Measurements from ENCODE around the gene ARX. TPM values are rescaled to one million over a fixed set of nuclear protein-coding genes. Genes with fewer than 3 reads are reported as not detected.
A peak's percentile ranks its signal among the peaks of the same experiment; 100 is the strongest.

Gene ARX
- polyA plus RNA-seq, 1 donor from 2014 or later = 42.8 TPM

DNA sequence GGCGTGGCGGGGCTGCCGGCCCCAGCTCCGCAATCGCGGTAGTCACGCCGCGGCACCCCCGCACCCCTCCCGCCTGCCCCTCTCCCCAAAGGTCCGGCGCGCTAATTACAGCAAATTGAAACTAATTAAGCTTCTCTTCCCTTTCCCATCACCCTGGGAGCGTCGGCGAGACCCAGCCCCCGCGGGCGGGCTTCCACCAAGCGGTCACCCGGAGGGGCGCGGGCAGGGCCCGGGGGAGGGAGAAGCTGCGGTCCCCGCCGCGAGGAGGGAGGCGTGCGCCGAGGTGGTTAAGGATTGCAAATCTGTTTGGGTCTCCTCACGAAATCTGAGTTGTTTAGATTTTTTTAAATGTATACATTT is 13.1 kb downstream of the ARX start:
- H3K36me3 ChIP-seq (ENCODE audit: insufficient read depth, low read length) = no peaks in the 10 kb centered on the region
- H3K9ac ChIP-seq (ENCODE audit: low read length) = peak overlapping the region; percentile 68
- no peaks in the 10 kb centered on the region for H3F3A ChIP-seq (ENCODE audit: insufficient read depth, low read length, poor library complexity, severe bottlenecking)
- no peak overlapping the region for H2AFZ ChIP-seq (ENCODE audit: low read depth, low read length)
- no peaks in the 10 kb centered on the region for H3K9me3 ChIP-seq (ENCODE audit: low read length)
- no peaks in the 10 kb centered on the region for H3K27me3 ChIP-seq (ENCODE audit: insufficient read depth, low read depth, low read length)
- no peak overlapping the region for H3K4me2 ChIP-seq (ENCODE audit: low read length)
- peak overlapping the region; percentile 83 for H3K4me3 ChIP-seq (ENCODE audit: low read length)
- H3K79me2 ChIP-seq (replicated peaks; ENCODE audit: insufficient read depth, low read length) = peaks cover 17% of the 10 kb centered on the region
- TF ChIP-seq SMC3 (conservative IDR thresholded peaks at IDR 0.05; ENCODE audit: poor library complexity) (no peak), EP300 (conservative IDR thresholded peaks at IDR 0.05; ENCODE audit: poor library complexity, severe bottlenecking) (no peak), TAF1 (IDR thresholded peaks at IDR 0.05; ENCODE audit: low read depth) (no peak), POLR2AphosphoS5 (IDR thresholded peaks at IDR 0.05) (no peak), MXI1 (conservative IDR thresholded peaks at IDR 0.05; ENCODE audit: poor library complexity, severe bottlenecking) (no peak), EZH2 (IDR thresholded peaks at IDR 0.05; ENCODE audit: borderline replicate concordance, insufficient read depth, low read length, poor library complexity, severe bottlenecking) (no peak), RAD21 (conservative IDR thresholded peaks at IDR 0.05) (no peak)
- TF ChIP-seq, protein P1, sequence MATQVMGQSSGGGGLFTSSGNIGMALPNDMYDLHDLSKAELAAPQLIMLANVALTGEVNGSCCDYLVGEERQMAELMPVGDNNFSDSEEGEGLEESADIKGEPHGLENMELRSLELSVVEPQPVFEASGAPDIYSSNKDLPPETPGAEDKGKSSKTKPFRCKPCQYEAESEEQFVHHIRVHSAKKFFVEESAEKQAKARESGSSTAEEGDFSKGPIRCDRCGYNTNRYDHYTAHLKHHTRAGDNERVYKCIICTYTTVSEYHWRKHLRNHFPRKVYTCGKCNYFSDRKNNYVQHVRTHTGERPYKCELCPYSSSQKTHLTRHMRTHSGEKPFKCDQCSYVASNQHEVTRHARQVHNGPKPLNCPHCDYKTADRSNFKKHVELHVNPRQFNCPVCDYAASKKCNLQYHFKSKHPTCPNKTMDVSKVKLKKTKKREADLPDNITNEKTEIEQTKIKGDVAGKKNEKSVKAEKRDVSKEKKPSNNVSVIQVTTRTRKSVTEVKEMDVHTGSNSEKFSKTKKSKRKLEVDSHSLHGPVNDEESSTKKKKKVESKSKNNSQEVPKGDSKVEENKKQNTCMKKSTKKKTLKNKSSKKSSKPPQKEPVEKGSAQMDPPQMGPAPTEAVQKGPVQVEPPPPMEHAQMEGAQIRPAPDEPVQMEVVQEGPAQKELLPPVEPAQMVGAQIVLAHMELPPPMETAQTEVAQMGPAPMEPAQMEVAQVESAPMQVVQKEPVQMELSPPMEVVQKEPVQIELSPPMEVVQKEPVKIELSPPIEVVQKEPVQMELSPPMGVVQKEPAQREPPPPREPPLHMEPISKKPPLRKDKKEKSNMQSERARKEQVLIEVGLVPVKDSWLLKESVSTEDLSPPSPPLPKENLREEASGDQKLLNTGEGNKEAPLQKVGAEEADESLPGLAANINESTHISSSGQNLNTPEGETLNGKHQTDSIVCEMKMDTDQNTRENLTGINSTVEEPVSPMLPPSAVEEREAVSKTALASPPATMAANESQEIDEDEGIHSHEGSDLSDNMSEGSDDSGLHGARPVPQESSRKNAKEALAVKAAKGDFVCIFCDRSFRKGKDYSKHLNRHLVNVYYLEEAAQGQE (IDR thresholded peaks at IDR 0.05; ENCODE audit: borderline replicate concordance) = no peak
- TF ChIP-seq, protein P2, sequence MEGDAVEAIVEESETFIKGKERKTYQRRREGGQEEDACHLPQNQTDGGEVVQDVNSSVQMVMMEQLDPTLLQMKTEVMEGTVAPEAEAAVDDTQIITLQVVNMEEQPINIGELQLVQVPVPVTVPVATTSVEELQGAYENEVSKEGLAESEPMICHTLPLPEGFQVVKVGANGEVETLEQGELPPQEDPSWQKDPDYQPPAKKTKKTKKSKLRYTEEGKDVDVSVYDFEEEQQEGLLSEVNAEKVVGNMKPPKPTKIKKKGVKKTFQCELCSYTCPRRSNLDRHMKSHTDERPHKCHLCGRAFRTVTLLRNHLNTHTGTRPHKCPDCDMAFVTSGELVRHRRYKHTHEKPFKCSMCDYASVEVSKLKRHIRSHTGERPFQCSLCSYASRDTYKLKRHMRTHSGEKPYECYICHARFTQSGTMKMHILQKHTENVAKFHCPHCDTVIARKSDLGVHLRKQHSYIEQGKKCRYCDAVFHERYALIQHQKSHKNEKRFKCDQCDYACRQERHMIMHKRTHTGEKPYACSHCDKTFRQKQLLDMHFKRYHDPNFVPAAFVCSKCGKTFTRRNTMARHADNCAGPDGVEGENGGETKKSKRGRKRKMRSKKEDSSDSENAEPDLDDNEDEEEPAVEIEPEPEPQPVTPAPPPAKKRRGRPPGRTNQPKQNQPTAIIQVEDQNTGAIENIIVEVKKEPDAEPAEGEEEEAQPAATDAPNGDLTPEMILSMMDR (IDR thresholded peaks at IDR 0.05; ENCODE audit: poor library complexity, severe bottlenecking) = no peak
- H4K20me1 ChIP-seq (ENCODE audit: insufficient read depth) = no peaks in the 10 kb centered on the region
- H3K27ac ChIP-seq (ENCODE audit: low read length) = peak overlapping the region; percentile 75
- H3K9me2 ChIP-seq (ENCODE audit: insufficient read depth, low read length) = no peaks in the 10 kb centered on the region

DNA sequence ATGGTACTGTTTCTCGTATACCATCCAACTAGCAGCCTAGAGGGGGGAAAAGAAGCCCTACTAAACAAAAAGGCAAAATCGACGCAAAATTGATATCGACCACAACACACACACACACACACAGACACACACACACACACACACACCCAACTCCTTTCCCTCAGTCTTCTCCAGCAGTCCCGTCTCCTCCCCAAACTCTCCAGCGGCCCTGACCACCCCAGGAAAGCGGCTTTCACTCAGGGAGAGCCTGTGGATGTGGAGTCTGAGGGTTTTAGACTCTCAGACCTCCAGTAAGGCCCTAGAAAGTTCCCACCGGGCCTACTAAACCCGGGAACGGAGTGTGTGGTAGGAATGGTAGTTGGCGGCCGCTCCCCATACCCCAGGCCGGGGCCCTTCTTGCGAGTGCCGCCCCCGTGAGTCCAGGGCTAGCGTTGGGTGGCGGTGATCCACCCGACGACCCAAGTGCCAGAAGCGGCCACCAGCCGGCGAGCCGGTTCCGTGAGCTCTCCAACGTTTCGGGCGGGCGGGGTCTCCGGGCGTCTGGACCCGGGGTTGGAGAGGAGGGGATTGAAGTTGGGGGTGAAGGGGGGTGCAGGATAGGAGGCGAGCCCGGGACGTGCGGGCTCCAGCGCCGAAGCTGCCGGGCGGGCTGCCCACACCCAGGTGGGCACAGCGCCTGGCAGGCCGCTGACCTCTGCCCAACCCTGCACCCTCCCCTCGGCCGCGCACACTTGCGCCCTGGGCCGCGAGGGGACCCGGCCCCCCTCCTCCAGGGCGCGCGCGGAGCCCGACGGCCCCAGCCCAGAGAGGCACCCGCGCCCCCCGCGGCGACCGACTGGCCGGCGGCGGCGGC is 13.7 kb downstream of the ARX start:
- no peaks in the 10 kb centered on the region for H3K9me3 ChIP-seq (ENCODE audit: low read length)
- peak overlapping the region; percentile 20 for H3K27ac ChIP-seq (ENCODE audit: low read length)
- no peak overlapping the region for H3K4me2 ChIP-seq (ENCODE audit: low read length)
- H3K27me3 ChIP-seq (ENCODE audit: insufficient read depth, low read depth, low read length) = no peaks in the 10 kb centered on the region
- H3K79me2 ChIP-seq (replicated peaks; ENCODE audit: insufficient read depth, low read length) = peaks cover 13% of the 10 kb centered on the region
- H2AFZ ChIP-seq (ENCODE audit: low read depth, low read length) = no peak overlapping the region
- no peaks in the 10 kb centered on the region for H3K9me2 ChIP-seq (ENCODE audit: insufficient read depth, low read length)
- H3F3A ChIP-seq (ENCODE audit: insufficient read depth, low read length, poor library complexity, severe bottlenecking) = no peaks in the 10 kb centered on the region
- no peak overlapping the region for H3K9ac ChIP-seq (ENCODE audit: low read length)
- no peaks in the 10 kb centered on the region for H4K20me1 ChIP-seq (ENCODE audit: insufficient read depth)
- H3K4me3 ChIP-seq (ENCODE audit: low read length) = peak overlapping the region; percentile 41
- H3K36me3 ChIP-seq (ENCODE audit: insufficient read depth, low read length) = no peaks in the 10 kb centered on the region
- TF ChIP-seq SMC3 (conservative IDR thresholded peaks at IDR 0.05; ENCODE audit: poor library complexity) (no peak), TAF1 (IDR thresholded peaks at IDR 0.05; ENCODE audit: low read depth) (no peak), RAD21 (conservative IDR thresholded peaks at IDR 0.05) (no peak), POLR2AphosphoS5 (IDR thresholded peaks at IDR 0.05) (no peak), MXI1 (conservative IDR thresholded peaks at IDR 0.05; ENCODE audit: poor library complexity, severe bottlenecking) (no peak), EP300 (conservative IDR thresholded peaks at IDR 0.05; ENCODE audit: poor library complexity, severe bottlenecking) (no peak), EZH2 (IDR thresholded peaks at IDR 0.05; ENCODE audit: borderline replicate concordance, insufficient read depth, low read length, poor library complexity, severe bottlenecking) (no peak)
- TF ChIP-seq, protein P1 (IDR thresholded peaks at IDR 0.05; ENCODE audit: borderline replicate concordance) = no peak
- TF ChIP-seq, protein P2 (IDR thresholded peaks at IDR 0.05; ENCODE audit: poor library complexity, severe bottlenecking) = no peak

Data from neural cell (in vitro differentiated cells).